ENCODE results near the gene CCL24.
"Not testable (repeated sequence)": the region's sequence is repeated elsewhere in the genome, so short reads cannot be mapped to it uniquely, and the experiment has no call there.

CCL24 gene, protein sequence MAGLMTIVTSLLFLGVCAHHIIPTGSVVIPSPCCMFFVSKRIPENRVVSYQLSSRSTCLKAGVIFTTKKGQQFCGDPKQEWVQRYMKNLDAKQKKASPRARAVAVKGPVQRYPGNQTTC

DNA sequence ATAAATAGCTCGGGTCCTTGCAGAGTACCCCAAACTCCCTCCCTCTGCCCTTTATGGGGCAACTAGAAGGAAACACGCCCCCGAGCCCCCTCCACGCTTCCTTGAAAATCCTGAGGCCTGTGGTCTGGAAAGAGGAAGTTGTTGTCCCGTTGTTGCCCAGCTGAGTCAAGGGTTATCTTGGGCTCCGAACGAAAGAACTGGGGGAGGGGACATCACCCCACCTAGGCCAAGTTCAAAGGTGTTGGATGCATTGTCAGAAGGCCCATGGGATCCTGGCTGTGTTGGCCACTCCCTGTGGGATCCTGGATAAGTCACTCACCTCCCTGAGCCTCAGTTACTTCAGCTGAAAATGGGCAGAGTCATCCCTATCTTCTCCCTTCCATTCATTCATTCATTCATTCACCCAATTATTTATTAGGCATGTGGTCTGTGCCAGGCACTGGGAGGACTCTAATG is at the start of gene CCL24:
Gene CCL24 (minus strand): TSS at position 26 of the 456 bp plus-strand sequence. CDS start 91 bp downstream, outside the sequence.
- no peak for DNase-seq

GRCh38 chr7:75861636-75862035 is 48.0 kb upstream of the CCL24 start:
- DNase-seq: no peak

- DNase-seq: no peak
Observed at GRCh38 chr7:75858410-75858809, 44.8 kb upstream of the CCL24 start.

DNA sequence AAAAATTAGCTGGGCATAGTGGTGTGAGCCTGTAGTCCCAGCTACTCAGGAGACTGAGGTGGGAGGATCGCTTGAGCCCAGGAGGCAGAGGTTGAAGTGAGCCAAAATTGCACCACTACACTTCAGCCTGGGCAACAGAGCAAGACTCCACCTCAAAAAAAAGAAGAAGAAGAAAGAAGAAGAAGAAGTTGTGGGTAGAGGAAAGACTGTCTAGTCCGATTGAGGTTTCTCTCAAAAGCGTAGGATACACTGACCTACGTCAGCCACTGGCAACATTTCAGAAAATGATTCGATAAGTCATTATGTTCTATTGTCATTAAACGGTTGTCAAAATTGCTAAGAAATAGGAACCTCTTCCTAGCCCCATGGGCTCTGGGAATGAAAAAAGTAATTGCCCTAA is 42.9 kb upstream of the CCL24 start:
- DNase-seq: no peak

- not testable (repeated sequence) for DNase-seq
Observed at GRCh38 chr7:75854813-75855345, 41.3 kb upstream of the CCL24 start.

- DNase-seq: no peak
Observed at GRCh38 chr7:75854233-75854632, 40.6 kb upstream of the CCL24 start.

DNA sequence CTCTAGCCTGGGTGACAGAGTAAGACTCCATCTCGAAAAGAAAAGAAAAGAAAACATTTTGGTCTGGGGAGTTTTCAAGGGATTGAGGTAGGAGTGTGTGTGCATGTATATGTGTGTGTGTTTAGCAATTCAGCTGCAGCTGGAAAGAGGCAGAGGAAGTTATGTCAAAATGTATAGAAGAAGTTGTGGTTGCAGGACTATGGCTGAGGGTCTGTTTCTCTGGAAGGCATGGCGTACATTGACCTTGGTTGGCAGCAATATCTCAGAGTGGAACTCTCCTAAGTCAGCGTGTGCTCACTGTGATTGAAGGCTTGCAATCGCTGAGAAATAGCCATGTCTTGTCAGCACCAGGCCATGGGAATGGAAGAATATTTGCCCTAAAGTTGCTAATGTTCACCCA is 36.6 kb upstream of the CCL24 start:
- DNase-seq: no peak

DNA sequence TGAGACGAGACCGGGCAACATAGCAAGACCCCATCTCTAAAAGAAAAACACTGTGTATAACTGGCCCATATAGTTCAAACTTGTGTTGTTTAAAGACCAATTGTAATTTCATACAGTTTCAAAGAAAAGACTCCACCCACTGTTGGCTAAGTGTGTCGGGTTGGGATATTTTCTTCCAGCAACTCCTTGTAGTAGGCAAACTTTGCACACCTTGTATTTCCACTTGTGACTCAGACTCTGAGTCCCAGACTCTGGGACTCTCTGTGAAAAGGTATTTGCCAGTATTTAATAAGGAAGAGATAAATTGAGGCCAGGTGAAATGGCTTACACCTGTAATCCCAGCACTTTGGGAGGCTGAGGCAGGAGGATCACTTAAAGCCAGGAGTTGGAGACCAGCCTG is 36.0 kb upstream of the CCL24 start:
- DNase-seq: no peak

GRCh38 chr7:75847707-75848106 is 34.1 kb upstream of the CCL24 start:
- DNase-seq: no peak

- DNase-seq: not testable (repeated sequence)
Observed at GRCh38 chr7:75845132-75845531, 31.5 kb upstream of the CCL24 start.

DNA sequence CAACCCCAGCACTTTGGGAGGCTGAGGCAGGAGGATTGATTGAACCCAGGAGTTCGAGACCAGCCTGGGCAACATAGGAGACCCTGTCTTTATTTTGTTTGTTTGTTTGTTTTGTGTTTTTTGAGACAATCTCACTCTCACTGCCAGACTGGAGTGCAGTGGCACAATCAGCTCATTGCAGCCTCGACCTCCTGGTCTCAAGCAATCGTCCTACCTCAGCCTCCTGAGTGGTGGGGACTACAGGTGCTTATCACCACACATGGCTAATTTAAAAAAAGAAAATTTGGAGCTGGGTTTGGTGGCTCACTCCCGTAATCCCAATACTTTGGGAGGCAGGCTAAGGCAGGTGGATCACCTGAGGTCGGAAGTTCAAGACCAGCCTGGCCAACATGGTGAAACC is 30.6 kb upstream of the CCL24 start:
- no peak for DNase-seq

- DNase-seq: no peak
Observed at GRCh38 chr7:75843613-75844116, 30.1 kb upstream of the CCL24 start.

GRCh38 chr7:75842836-75843446 is 29.3 kb upstream of the CCL24 start:
- DNase-seq: peak; percentile 49

DNA sequence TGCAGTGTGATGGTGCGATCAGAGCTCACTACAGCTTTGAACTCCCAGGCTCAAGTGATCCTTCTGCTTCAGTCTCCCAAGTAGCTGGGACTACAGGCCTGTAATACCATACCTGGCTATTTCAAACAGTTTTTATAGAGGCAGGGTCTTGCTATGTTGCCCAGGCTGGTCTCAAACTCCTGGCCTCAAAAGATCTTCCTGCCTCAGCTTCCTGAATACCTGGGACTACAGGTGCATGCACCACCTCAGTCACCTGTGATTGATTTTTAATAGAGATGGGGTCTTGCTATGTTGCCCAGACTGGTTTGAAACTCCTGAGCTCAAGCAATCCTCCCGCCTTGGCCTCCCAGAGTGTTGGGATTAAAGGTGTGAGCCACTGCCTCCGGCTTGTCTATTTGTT is 26.4 kb upstream of the CCL24 start:
- DNase-seq: no peak

DNA sequence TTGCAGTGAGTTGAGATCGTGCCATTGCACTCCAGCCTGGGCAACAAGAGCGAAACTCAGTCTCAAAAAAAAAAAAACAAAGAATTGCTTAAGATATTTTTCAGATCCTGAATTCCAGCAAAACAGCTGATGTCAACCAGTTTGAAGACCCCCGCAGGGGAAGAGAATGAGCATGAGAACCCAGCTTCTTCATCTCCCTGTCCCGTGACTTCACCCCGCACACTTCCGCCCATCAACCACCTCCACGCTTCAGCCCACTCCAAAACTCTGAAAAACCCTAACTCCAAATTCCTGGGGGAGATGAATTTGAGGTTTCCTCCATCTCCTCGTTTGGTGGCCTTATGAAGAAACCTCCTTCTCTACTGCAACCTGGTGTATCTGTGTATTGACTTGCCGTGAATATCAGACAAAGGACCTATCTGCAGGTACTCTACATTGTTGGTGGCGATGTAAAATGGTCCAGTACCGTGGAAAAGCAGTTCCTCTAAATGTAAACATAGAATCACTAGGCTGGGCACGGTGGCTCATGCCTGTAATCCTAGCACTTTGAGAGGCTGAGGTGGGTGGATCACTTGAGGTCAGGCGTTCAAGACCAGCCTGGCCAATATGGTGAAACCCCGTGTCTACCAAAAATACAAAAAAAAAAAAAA is 24.8 kb upstream of the CCL24 start:
- not testable (repeated sequence) for DNase-seq

DNA sequence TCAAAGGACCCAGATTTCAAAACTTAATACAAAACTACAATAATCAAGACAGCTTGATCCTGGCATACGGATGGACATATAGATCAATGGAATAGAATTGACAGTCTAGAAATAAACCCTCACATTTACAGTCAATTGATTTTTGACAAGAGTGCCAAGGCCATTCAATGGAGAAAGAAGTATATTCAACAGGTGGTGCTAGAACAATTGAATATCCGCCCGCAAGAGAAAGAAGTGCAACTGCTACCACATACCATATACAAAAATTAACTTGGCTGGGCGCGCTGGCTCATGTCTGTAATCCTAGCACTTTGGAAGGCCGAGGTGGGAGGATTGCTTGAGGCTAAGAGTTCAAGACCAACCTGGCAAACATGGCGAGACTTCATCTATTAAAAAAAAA is 23.2 kb upstream of the CCL24 start:
- no peak for DNase-seq

DNA sequence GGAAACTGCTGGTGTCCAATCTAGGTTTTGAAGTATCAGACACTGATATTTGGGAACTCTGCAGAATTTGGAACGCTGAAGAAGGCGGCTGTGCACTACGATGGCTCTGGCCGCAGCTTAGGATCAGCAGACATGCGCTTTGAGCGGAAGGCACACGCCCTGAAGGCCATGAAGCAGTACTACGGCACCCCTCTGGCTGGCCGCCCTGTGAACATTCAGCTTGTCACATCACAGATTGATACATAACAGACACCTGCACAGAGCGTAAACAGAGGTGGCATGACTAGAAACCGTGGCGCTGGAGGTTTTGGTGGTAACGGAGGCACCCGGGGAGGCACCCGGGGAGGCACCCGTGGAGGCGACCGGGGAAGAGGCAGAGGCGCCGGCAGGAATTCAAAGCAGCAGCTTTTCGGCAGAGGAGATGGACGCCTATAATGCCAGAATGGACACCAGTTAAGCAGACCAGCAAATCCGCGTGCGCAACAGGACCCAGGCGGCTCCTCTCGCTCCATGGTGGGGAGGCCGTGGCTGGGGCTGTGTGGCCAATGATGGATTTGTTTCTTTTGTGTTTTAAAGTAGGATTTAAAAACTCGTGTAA is 22.2 kb upstream of the CCL24 start:
- DNase-seq: no peak

DNA sequence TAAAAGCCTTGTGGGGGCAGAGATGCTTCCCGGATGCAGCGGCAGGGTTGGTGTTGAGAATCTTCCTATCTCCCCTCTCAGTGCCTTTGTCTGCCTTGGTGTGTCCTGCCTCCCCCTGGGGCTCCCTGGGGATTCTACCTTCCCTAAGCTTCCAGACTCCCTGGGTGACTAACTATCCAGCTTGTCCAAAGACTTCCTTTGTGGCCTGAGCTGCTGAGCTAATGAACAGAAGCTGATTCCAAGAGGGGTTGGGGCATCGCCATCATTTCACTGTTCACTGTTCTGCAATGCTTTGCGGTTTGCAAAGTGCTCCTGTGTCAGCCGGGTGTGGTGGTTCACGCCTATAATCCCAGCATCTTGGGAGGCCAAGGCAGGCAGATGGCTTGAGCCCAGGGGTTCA is 20.1 kb upstream of the CCL24 start:
- not testable (repeated sequence) for DNase-seq

DNA sequence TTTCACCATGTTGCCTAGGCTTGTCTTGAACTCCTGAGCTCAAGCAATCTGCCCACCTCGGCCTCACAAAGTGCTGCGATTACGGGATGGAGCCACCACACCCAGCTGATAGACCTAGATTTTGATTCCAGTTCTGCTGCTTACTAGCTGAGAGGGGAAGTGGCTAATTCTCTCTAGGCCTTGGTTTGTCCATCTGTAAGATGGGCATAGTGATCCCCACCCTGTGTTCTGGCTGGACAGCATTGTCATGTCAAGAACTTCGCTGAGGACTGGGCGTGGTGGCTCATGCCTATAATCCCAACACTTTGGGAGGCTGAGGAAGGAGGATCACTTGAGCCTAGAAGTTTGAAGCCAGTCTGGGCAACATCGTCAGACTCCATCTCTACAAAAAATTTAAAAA is 17.4 kb upstream of the CCL24 start:
- no peak for DNase-seq

DNA sequence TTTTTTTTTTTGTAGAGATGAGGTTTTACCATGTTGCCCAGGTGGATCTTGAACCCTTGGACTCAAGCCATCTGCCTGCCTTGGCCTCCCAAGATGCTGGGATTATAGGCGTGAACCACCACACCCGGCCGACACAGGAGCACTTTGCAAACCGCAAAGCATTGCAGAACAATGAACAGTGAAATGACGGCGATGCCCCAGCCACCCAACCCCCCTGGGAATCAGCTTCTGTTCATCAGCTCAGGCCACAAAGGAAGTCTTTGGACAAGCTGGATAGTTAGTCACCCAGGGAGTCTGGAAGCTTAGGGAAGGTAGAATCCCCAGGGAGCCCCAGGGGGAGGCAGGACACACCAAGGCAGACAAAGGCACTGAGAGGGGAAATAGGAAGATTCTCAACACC is 16.1 kb upstream of the CCL24 start:
- not testable (repeated sequence) for DNase-seq

GRCh38 chr7:75823198-75823910 is 9.7 kb upstream of the CCL24 start:
- no peak for DNase-seq

DNA sequence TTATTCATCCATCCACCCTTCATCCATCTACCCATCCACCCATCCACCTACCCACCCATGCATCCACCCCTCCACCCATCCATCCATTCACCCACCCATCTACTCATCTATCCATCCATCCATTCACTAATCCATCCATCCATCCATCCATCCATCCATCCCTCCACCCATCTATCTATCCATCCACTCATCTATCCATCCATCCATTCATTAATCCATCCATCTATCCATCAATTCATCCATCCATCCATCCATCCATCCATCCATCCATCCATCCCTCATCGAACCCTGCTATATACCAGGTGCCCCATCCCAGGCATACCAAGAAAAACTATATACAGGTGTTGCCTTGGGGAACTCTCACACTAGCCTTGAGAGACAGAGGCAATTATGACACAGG is 7.1 kb upstream of the CCL24 start:
- DNase-seq: no peak

GRCh38 chr7:75819711-75820110 is 6.1 kb upstream of the CCL24 start:
- DNase-seq: no peak

All from stimulated activated naive CD4-positive, alpha-beta T cell treated with Interleukin-2 at 50 U/mL for 16 hours (primary cell).